Cardiac muscle cell (in vitro differentiated cells and primary cell): ENCODE results near the gene FBXL22. TPM values are rescaled to one million over a fixed set of nuclear protein-coding genes. Genes with fewer than 3 reads are reported as not detected.

Source experiments
- DNase-seq, 2 donors: peaks; one replicate each; pipeline versions ENCODE4 v3.0.0 to v3.0.0-alpha.2; 2010 to 2017; ENCODE audit warnings: low read depth in 1 of 2, low spot score in 1 of 2
- H3K27ac ChIP-seq: fragments of 200-600 bp; sonication (generic); 2 replicates; pipeline ENCODE4 v1.5.1; 2016
- H3K27me3 ChIP-seq: fragments of 200-600 bp; sonication (generic); 2 replicates; pipeline ENCODE4 v1.6.0; 2016; ENCODE audit warnings: control low read depth
- H3K36me3 ChIP-seq: fragments of 200-600 bp; sonication (generic); 2 replicates; pipeline ENCODE4 v1.5.1; 2016; ENCODE audit warnings: control low read depth
- H3K4me1 ChIP-seq: fragments of 200-600 bp; sonication (generic); 2 replicates; pipeline ENCODE4 v1.8.1; 2017; ENCODE audit warnings: low read depth, mild to moderate bottlenecking, mixed run types
- H3K4me3 ChIP-seq: fragments of 200-600 bp; sonication (generic); 2 replicates; pipeline ENCODE4 v1.5.1; 2016; ENCODE audit warnings: mild to moderate bottlenecking
- H3K9me3 ChIP-seq: fragments of 200-600 bp; sonication (generic); 2 replicates; pipeline ENCODE4 v1.5.1; 2017; ENCODE audit warnings: low read depth, mild to moderate bottlenecking, control low read depth
- polyA plus RNA-seq: library from polyadenylated mRNA; unstranded; fragments of >200 nt; fragmentation: Nextera tagmentation; extraction: Ambion mirVana; gene quantifications from 2 replicates; pipeline ENCODE4 v1.2.1, GENCODE V29; 2016
- total RNA-seq: library from RNA; depleted of rRNA; stranded (reverse); fragments of >200 nt; gene quantifications from 2 replicates; pipeline ENCODE4 v1.2.3, GENCODE V29; 2016
- TF ChIP-seq, protein P1 (sequence below): IDR thresholded peaks from 2 replicates; pipeline ENCODE4 v1.5.1; 2012; ENCODE audit warnings: low read depth, mild to moderate bottlenecking, low read length

FBXL22 gene
- total and polyA plus RNA-seq, 2 experiments from 2014 or later = 14.4 to 26.5 TPM

DNA sequence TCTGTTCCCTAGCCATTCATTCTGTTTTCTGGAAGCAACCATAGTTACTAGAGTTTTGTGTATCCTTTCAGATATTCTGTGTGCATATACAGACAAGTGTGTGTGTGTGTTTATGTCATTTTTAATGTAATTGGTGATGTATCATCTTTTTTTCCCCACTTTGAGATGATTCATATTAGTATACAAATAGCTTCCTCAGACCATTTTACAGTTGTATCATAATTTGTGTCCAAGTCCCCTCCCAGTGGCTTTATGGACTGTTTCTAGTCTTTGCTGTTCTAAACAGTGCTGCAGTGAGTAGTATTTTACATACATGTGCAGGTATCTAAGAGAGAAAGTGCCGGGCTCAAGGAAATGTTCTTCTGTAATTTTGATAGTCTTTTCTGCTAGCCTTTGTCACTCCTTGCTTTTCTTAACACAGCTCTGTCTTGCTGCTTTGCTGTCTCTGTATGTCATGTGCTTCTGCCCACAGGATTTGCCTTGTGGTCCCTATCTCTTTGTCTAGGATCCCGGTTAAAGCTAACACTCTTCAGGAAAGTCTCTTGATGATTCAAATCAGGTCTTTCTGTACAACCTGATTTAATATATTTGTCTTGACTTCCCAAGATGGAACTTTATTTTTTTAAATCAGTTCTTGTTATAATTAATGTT, 31.5 kb upstream of the FBXL22 start:
- TF ChIP-seq, protein P1, sequence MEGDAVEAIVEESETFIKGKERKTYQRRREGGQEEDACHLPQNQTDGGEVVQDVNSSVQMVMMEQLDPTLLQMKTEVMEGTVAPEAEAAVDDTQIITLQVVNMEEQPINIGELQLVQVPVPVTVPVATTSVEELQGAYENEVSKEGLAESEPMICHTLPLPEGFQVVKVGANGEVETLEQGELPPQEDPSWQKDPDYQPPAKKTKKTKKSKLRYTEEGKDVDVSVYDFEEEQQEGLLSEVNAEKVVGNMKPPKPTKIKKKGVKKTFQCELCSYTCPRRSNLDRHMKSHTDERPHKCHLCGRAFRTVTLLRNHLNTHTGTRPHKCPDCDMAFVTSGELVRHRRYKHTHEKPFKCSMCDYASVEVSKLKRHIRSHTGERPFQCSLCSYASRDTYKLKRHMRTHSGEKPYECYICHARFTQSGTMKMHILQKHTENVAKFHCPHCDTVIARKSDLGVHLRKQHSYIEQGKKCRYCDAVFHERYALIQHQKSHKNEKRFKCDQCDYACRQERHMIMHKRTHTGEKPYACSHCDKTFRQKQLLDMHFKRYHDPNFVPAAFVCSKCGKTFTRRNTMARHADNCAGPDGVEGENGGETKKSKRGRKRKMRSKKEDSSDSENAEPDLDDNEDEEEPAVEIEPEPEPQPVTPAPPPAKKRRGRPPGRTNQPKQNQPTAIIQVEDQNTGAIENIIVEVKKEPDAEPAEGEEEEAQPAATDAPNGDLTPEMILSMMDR = no peak
- Histone ChIP-seq H3K4me3 (no peak overlapping the region), H3K27ac (no peak overlapping the region), H3K4me1 (no peaks in the 10 kb centered on the region), H3K9me3 (no peaks in the 10 kb centered on the region), H3K27me3 (no peaks in the 10 kb centered on the region), H3K36me3 (no peaks in the 10 kb centered on the region)
- no peak for DNase-seq

DNA sequence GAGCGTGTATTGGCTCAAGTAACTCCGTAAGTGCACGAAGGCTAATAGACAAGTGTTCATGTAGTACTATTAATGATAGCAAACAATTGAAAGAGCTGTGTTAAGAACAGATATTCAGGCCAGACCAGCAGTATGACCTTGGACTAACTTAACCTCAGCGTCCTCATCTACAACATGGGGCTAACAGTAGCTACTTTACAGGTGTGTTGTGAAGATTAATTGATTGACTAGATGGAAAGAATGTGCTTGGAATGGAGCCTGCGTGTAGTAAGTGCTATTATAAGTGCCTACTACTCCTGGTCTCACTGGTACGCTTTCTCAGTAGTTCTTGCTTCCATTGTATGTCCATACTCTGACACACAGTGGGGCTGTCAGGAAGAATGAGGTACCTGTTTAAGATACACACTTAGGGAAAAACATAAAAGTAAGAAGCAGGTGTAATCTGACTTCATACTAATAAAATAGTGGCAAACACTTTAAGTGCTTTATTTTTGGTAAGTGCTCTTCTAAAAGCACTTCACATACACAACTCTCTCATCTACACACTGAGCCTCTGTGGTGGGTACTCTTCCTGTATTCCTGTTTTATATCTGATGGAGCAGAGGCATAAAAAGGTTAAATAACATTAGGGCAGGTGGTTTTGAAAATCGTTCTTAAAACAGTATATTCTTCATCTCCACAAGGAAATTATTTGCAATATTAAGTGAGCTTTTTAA, 24.3 kb upstream of the FBXL22 start:
- Histone ChIP-seq H3K9me3 (no peaks in the 10 kb centered on the region), H3K36me3 (no peaks in the 10 kb centered on the region), H3K27me3 (no peaks in the 10 kb centered on the region), H3K4me1 (peaks cover 27% of the 10 kb centered on the region), H3K4me3 (no peak overlapping the region), H3K27ac (peak overlapping the region; percentile 10)
- DNase-seq = peak in 1 of 2 donors; percentile 19
- TF ChIP-seq, protein P1 = no peak

GRCh38 chr15:63573533-63573932, 23.7 kb upstream of the FBXL22 start:
- Histone ChIP-seq H3K4me3 (no peak overlapping the region), H3K27me3 (no peaks in the 10 kb centered on the region), H3K36me3 (no peaks in the 10 kb centered on the region), H3K4me1 (peaks cover 27% of the 10 kb centered on the region), H3K9me3 (no peaks in the 10 kb centered on the region), H3K27ac (peak overlapping the region; percentile 10)
- TF ChIP-seq, protein P1 = no peak
- no peak for DNase-seq

- TF ChIP-seq, protein P1 = no peak
- Histone ChIP-seq H3K36me3 (no peaks in the 10 kb centered on the region), H3K27me3 (no peaks in the 10 kb centered on the region), H3K4me1 (peaks cover 27% of the 10 kb centered on the region), H3K27ac (no peak overlapping the region), H3K4me3 (no peak overlapping the region), H3K9me3 (no peaks in the 10 kb centered on the region)
- no peak for DNase-seq
Observed at GRCh38 chr15:63575312-63575711, 21.9 kb upstream of the FBXL22 start.

GRCh38 chr15:63576441-63576840, 20.7 kb upstream of the FBXL22 start:
- DNase-seq = no peak
- H3K27ac ChIP-seq = no peak overlapping the region
- H3K36me3 ChIP-seq = no peaks in the 10 kb centered on the region
- no peaks in the 10 kb centered on the region for H3K9me3 ChIP-seq
- no peak overlapping the region for H3K4me3 ChIP-seq
- peaks cover 27% of the 10 kb centered on the region for H3K4me1 ChIP-seq
- TF ChIP-seq, protein P1 = no peak
- H3K27me3 ChIP-seq = no peaks in the 10 kb centered on the region
